Aorta (tissue), 5 donors: ENCODE data around the gene HIF1AN. TPM values are rescaled to one million over a fixed set of nuclear protein-coding genes. Genes with fewer than 3 reads are reported as not detected.

Experiments used
- ATAC-seq: fragments of 200-7000 bp; cut with Tn5 transposase; one replicate; pipeline ENCODE4 v1.9.1; 2022; ENCODE audit warnings: moderate library complexity; ENCODE audit not compliant: low FRiP score
- DNase-seq, 2 donors: peaks; one replicate each; pipeline ENCODE4 v3.0.0-alpha.2; 2020
- H3K27ac ChIP-seq, 2 donors: one replicate each; pipeline ENCODE4 v1.5.1; 2013; ENCODE audit warnings: low read length in 2 of 2, mild to moderate bottlenecking in 2 of 2, moderate library complexity in 2 of 2, control low read depth in 1 of 2, inconsistent platforms in 1 of 2, low read depth in 1 of 2
- H3K27me3 ChIP-seq, 2 donors: one replicate each; pipeline ENCODE4 v1.6.1; 2013; ENCODE audit warnings: control low read depth in 1 of 2, low read length in 1 of 2, mild to moderate bottlenecking in 1 of 2, moderate library complexity in 1 of 2; ENCODE audit not compliant: insufficient read depth in 2 of 2, control insufficient read depth in 1 of 2
- H3K36me3 ChIP-seq, 2 donors: one replicate each; pipeline ENCODE4 v1.6.1; 2013; ENCODE audit warnings: control low read depth in 1 of 2, low read length in 1 of 2, mild to moderate bottlenecking in 1 of 2; ENCODE audit not compliant: insufficient read depth in 2 of 2, control insufficient read depth in 1 of 2
- H3K4me1 ChIP-seq, 2 donors: one replicate each; pipeline ENCODE4 v1.6.1; 2013; ENCODE audit warnings: low read length in 2 of 2, control low read depth in 1 of 2, mild to moderate bottlenecking in 1 of 2, moderate library complexity in 1 of 2; ENCODE audit not compliant: insufficient read depth in 2 of 2, control insufficient read depth in 1 of 2
- H3K4me3 ChIP-seq, 2 donors: one replicate each; pipeline ENCODE4 v1.5.1; 2013; ENCODE audit warnings: low read length in 2 of 2, control low read depth in 1 of 2, mild to moderate bottlenecking in 1 of 2
- H3K9me3 ChIP-seq: one replicate; pipeline ENCODE4 v1.6.1; 2013; ENCODE audit warnings: mild to moderate bottlenecking, low read length; ENCODE audit not compliant: control insufficient read depth
- WGBS, 2 donors: extraction: QIAGEN DNeasy Blood & Tissue Kit; methylation state at CpG; one replicate each; pipeline ENCODE4 v1.1.7; 2013; 5-methylcytosine and 5-hydroxymethylcytosine counted together
- intact Hi-C, 2 donors: fragments of 100-400 bp; cut with DNase I; formaldehyde crosslinking; loops; one replicate each; pipeline versions ENCODE4 v1.14.2 to v1.15.0; 2022
- polyA plus RNA-seq, 2 donors: library from polyadenylated mRNA; stranded (reverse); fragments of 200-250 nt; gene quantifications; one replicate each; pipeline ENCODE4 v1.2.3, GENCODE V29; 2013
- total RNA-seq, 2 donors: library from RNA; stranded (reverse); fragmentation: NEBNext Ultra II Directional; extraction: Animal tissue kit (Norgen Biotek cat#: 25700); gene quantifications; one replicate each; pipeline ENCODE4 v1.2.1, GENCODE V29; 2021
- donor health status: healthy with polysubstance abuse.
- donor health status: Bipolar disorder and iron deficiency.
- donor health status: DM: no; HTN: no; CAD: no.
- donor health status: DM: no; HTN: no; CAD: no.
- donor health status: DM: yes; HTN: yes; CAD: no.

The HIF1AN gene
- total and polyA plus RNA-seq, 4 donors: 6.0 to 42.7 (median 23.3) TPM

DNA sequence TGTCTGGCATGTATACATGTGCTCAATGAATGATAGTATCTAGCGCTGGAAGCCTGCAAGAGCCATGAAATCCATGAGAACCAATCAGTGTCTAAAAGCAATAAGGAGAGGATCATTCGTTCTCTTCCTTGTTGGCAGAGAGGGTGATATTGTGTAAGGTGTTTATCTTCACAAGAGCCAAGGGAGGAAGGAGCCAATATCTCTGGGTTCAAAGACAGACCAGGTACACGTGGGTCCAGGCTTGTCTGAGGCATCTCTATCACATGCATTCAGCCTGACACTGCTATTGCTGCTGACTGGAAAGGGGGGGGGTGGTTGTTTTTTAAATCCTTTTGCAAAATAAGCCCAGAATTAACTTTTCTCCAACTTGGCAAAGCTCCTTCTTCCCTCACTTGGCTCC lies 20.1 kb upstream of the HIF1AN start:
- no peak for DNase-seq
- 88 to 89% methylated on average over 3 of the region's 3 CpGs for WGBS, 2 donors

DNA sequence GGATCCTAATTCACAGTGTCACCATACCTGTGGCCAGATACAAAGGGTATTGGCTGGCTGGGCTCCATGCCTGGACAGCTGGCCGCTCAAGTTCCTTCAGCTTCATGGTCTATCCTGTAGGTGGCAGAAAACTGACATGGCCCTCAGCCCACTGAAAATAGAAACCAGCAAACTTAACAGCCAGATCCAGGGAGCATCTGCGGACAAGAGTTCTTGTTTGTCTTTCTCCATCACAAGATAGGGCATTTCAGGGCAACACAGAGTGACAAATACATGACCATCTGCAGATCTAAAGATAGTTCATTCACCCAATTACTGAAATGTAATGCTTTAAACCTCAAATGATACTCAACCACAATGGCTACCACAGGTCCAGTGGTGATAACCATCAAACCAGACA lies 18.9 kb upstream of the HIF1AN start:
- DNase-seq: no peak
- Histone ChIP-seq H3K4me1 (no peaks in the 10 kb centered on the region), H3K27ac (no peak overlapping the region), H3K36me3 (no peaks in the 10 kb centered on the region), H3K27me3 (no peaks in the 10 kb centered on the region), H3K9me3 (no peaks in the 10 kb centered on the region), H3K4me3 (no peak overlapping the region)
- no peak for ATAC-seq
- WGBS, 2 donors: 90 to 96% methylated on average over 2 of the region's 2 CpGs
- intact Hi-C loops: loop anchor here (2.0 to 10.0 kb wide), 2 partner anchors 82 to 178 kb away; no protein-coding TSS in a partner anchor

More for the DNA sequence above, 20.1 kb upstream of the HIF1AN start:
- intact Hi-C loops: loop anchor here (2.0 to 10.0 kb wide), 2 partner anchors 81 to 177 kb away; no protein-coding TSS in a partner anchor
- ATAC-seq: no peak
- Histone ChIP-seq H3K4me3 (no peak overlapping the region), H3K36me3 (no peaks in the 10 kb centered on the region), H3K4me1 (no peaks in the 10 kb centered on the region), H3K27me3 (no peaks in the 10 kb centered on the region), H3K27ac (no peak overlapping the region), H3K9me3 (no peaks in the 10 kb centered on the region)

DNA sequence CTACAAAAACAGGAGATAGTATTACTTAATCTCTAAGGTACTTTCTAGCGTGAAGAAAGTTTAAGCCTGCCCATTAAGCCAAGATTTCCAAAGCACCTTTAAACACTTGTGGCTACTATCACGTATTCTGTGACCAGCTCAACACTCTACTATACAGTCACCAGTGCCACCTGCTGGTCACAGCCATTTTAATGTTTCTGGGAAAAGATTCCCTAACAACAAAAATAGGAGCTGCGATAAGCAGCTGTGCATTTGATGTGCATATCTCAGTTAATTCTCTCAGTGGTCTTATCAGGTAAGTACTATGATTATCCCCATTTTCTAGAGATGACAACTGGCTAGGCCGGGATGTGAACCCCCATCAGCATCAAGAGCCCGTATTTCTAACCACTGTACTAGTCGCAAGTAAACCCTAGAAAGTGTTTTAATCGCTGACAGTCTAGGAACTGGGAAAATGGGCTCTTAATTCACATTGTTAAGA lies 16.9 kb upstream of the HIF1AN start:
- peak; percentile 87 for ATAC-seq
- H3K4me3 ChIP-seq: peak overlapping the region; percentile 12 to 34
- H3K36me3 ChIP-seq: peaks cover 0 to 1% of the 10 kb centered on the region in 2 donors
- 4 to 6% methylated on average over 7 of the region's 7 CpGs for WGBS, 2 donors
- DNase-seq: peak; percentile 66 to 67
- H3K27me3 ChIP-seq: no peaks in the 10 kb centered on the region
- H3K4me1 ChIP-seq: no peaks in the 10 kb centered on the region
- H3K27ac ChIP-seq: no peak overlapping the region
- no peaks in the 10 kb centered on the region for H3K9me3 ChIP-seq
- intact Hi-C loops: loop anchor here in 1 of 2 donors (10.0 kb wide), 1 partner anchor 84 kb away; no protein-coding TSS in a partner anchor

DNA sequence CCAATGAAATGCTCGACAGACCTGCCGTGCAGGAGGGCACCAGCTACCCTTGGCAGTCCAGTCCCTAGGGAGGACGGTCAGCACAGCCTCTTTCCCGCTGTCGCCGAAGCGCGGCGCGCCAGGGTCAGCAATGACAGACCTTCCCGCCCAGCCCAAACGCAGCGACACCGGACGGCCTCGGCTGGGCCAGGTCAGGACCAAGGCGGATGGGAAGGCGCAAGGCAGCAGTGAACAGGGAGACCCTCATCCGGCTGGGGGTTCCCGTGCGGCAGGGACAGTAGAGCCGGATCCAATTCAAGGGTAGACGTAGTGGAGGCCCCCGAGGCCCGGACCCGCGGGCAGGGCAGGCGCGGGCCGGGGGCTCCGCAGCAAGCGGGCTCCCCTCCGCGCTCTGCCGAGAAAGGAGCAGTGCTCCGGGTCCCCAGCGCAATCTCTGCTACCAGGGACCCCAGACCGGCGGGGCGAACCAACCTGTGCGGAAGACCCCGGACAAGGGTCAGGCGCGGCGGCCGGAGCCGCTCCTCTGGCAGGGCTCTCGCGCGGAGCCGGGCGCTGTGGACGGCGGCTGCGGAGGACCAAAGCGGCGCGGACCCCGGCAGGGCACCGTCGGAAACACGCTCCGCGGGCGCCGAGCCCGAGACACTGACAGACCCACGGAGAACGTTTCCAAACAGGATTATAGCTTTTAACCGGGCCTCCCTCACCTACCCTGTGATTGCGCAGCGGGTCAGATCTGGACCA lies 16.3 kb upstream of the HIF1AN start, which contains the start of gene SEC31B:
SEC31B (minus strand) TSS at position 551 of the 741 bp plus-strand sequence. CDS start 2,909 bp downstream, outside the sequence.
- H3K4me1 ChIP-seq: no peaks in the 10 kb centered on the region
- intact Hi-C loops: loop anchor here in 1 of 2 donors (10.0 kb wide), 1 partner anchor 85 kb away; no protein-coding TSS in a partner anchor
- H3K27ac ChIP-seq: no peak within 1 kb of the TSS
- no peaks in the 10 kb centered on the region for H3K27me3 ChIP-seq
- ATAC-seq (peak; percentile 75), DNase-seq (peak; percentile 72 to 80)
- H3K4me3 ChIP-seq: peak within 1 kb of the TSS; percentile 12 to 34
- H3K36me3 ChIP-seq: peaks cover 0 to 2% of the 10 kb centered on the region in 2 donors
- H3K9me3 ChIP-seq: no peaks in the 10 kb centered on the region
- WGBS, 2 donors: 3% methylated on average over 72 of the region's 72 CpGs

DNA sequence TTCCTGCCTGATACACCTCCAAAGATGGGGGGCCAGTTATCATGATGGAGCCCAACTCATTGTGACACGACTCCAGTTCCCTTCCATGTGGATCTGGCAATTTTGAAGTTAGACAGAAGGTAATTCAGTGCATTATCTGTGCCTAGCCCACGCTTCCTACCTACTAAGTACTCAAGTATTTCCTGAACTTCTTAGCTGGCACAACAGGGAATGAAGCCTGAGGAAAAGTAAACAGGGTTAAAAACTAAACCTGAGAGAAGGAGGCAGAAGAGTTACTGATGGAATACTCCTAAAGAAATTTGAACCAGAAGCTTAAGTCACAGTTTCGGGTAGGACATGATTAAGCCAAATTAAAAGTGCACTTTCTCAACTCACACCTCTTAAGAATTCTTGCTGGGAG lies 14.9 kb upstream of the HIF1AN start:
- WGBS, 2 donors: 77 to 80% methylated on average over 3 of the region's 3 CpGs
- intact Hi-C loops: no loop called here
- ATAC-seq: no peak

DNA sequence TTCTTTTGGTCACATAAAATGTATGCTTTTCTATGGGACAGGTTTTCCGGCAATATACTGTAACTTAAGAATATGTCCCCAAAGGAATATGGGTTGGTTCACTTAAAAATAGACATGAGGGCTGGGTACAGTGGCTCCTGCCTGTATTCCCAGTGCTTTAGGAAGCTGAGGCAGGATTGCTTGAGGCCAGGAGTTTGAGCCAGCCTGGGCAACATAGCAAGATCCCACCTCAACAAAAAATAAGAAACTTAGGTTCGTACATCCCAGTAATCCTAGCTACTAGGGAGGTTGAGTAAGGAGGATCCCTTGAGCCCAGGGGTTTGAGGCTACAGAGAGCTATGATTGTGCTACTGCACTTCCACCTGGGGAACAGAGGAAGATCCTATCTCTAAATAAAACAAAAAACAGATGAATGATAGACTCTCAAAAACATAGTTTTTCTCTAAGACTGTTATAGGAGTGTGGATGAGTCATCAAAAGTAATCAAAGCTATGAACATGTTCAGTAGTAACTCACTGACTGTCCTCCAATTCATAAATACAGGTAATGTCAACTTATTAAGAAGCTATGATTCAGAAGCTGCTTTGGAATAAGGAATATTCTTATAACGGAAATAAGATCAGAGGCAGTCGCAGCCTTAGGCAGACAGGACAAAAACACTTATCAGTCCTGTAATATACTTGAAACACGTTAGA lies 13.5 kb upstream of the HIF1AN start:
- no peak overlapping the region for H3K27ac ChIP-seq
- H3K36me3 ChIP-seq: peaks cover 0 to 7% of the 10 kb centered on the region in 2 donors
- no peaks in the 10 kb centered on the region for H3K9me3 ChIP-seq
- intact Hi-C loops: no loop called here
- no peaks in the 10 kb centered on the region for H3K27me3 ChIP-seq
- 67 to 73% methylated on average over 5 of the region's 5 CpGs for WGBS, 2 donors
- DNase-seq (no peak), ATAC-seq (no peak)
- H3K4me3 ChIP-seq: no peak overlapping the region
- no peaks in the 10 kb centered on the region for H3K4me1 ChIP-seq

More for the DNA sequence above, 14.9 kb upstream of the HIF1AN start:
- no peak for DNase-seq
- Histone ChIP-seq H3K27me3 (no peaks in the 10 kb centered on the region), H3K36me3 (peaks cover 0 to 3% of the 10 kb centered on the region in 2 donors), H3K4me3 (no peak overlapping the region), H3K9me3 (no peaks in the 10 kb centered on the region), H3K4me1 (no peaks in the 10 kb centered on the region), H3K27ac (no peak overlapping the region)

DNA sequence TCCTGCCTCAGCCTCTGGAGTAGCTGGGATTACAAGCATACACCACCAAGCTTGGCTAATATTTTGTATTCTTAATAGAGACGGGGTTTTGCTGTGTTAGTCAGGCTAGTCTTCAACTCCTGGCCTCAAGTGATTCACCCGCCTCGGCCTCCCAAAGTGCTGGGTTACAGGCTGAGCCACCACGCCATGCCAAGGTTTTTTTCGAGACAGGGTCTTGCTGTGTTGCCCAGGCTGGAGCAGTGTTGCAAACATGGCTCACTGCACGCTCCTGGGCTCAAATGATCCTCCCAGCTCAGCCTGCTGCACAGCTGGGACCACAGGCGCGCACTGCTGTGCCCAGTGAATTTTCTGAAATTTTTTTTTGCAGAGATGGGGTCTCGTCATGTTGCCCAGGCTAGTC lies 12.8 kb upstream of the HIF1AN start:
- H3K4me1 ChIP-seq: no peaks in the 10 kb centered on the region
- intact Hi-C loops: no loop called here
- H3K4me3 ChIP-seq: no peak overlapping the region
- peaks cover 0 to 7% of the 10 kb centered on the region in 2 donors for H3K36me3 ChIP-seq
- no peaks in the 10 kb centered on the region for H3K27me3 ChIP-seq
- no peaks in the 10 kb centered on the region for H3K9me3 ChIP-seq
- no peak overlapping the region for H3K27ac ChIP-seq
- WGBS, 2 donors: 92 to 94% methylated on average over 9 of the region's 9 CpGs
- DNase-seq: peak in 1 of 2 donors; percentile 45
- ATAC-seq: no peak

DNA sequence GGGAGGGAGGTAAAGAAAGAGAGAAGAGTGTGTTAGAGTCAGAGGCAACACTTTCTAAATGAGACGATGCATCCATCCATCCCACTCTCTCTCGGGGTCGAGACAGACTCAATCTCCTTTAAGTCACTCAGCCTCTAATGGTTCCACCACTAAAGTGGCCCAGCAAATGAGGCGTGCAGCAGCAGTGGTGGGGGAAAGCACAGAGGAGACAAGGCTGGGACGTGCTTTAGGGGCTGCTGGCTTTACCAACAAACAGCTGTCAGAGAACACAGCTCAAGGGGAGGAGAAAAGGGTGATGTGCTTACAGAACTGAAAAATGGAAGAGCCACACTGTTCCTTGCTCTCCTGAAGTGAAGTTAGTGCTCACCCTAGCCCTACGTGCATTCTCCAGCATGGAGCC lies 11.5 kb upstream of the HIF1AN start:
- Histone ChIP-seq H3K4me1 (no peaks in the 10 kb centered on the region), H3K27me3 (no peaks in the 10 kb centered on the region), H3K9me3 (no peaks in the 10 kb centered on the region), H3K36me3 (peaks cover 0 to 7% of the 10 kb centered on the region in 2 donors), H3K27ac (no peak overlapping the region), H3K4me3 (no peak overlapping the region)
- WGBS, 2 donors: 80 to 82% methylated on average over 6 of the region's 6 CpGs
- intact Hi-C loops: no loop called here
- ATAC-seq (no peak), DNase-seq (no peak)
